Osteocyte (in vitro differentiated cells): ENCODE results near the gene LRRC51. TPM values are rescaled to one million over a fixed set of nuclear protein-coding genes. Genes with fewer than 3 reads are reported as not detected.

Experiments
- DNase-seq: peaks from one replicate; pipeline ENCODE4 v3.0.0; 2021; ENCODE audit warnings: mixed read lengths; ENCODE audit not compliant: unreplicated experiment; ENCODE audit errors: extremely low spot score
- H3K27ac Mint-ChIP-seq: one replicate; pipeline ENCODE4 v1.8.0; 2021; ENCODE audit warnings: mild to moderate bottlenecking, mixed read lengths; ENCODE audit not compliant: unreplicated experiment
- H3K27me3 Mint-ChIP-seq: one replicate; pipeline ENCODE4 v1.8.0; 2021; ENCODE audit warnings: mixed read lengths; ENCODE audit not compliant: unreplicated experiment
- H3K36me3 Mint-ChIP-seq: one replicate; pipeline ENCODE4 v1.8.0; 2021; ENCODE audit warnings: mixed read lengths; ENCODE audit not compliant: unreplicated experiment
- H3K4me1 Mint-ChIP-seq: one replicate; pipeline ENCODE4 v1.8.0; 2021; ENCODE audit warnings: mixed read lengths; ENCODE audit not compliant: unreplicated experiment
- H3K4me3 Mint-ChIP-seq: one replicate; pipeline ENCODE4 v1.8.0; 2021; ENCODE audit warnings: mild to moderate bottlenecking, moderate library complexity, mixed read lengths; ENCODE audit not compliant: unreplicated experiment
- H3K9me3 Mint-ChIP-seq: one replicate; pipeline ENCODE4 v1.8.0; 2021; ENCODE audit warnings: mixed read lengths; ENCODE audit not compliant: unreplicated experiment
- CTCF ChIP-seq: fragments of 200-600 bp; sonication (generic); IDR thresholded peaks from 2 replicates; pipeline ENCODE4 v1.5.0; 2021; ENCODE audit warnings: antibody characterized with exemption, mild to moderate bottlenecking, moderate library complexity
- total RNA-seq: library from RNA; stranded (reverse); gene quantifications from 2 replicates; pipeline ENCODE4 v1.2.1, GENCODE V29; 2021

LRRC51 gene
- total RNA-seq, 1 donor from 2014 or later, result 9.1 TPM

GRCh38 chr11:72135891-72136683, 55.4 kb downstream of the LRRC51 start:
- no peak for TF ChIP-seq CTCF
- no peak overlapping the region for H3K27ac Mint-ChIP-seq
- peaks cover 32% of the 10 kb centered on the region for H3K27me3 Mint-ChIP-seq
- no peak overlapping the region for H3K4me3 Mint-ChIP-seq
- no peaks in the 10 kb centered on the region for H3K36me3 Mint-ChIP-seq
- no peak for DNase-seq
- no peaks in the 10 kb centered on the region for H3K4me1 Mint-ChIP-seq
- H3K9me3 Mint-ChIP-seq, result no peaks in the 10 kb centered on the region

GRCh38 chr11:72136684-72137262, 56.1 kb downstream of the LRRC51 start:
- no peaks in the 10 kb centered on the region for H3K36me3 Mint-ChIP-seq
- DNase-seq, result no peak
- no peaks in the 10 kb centered on the region for H3K4me1 Mint-ChIP-seq
- H3K27me3 Mint-ChIP-seq, result peaks cover 32% of the 10 kb centered on the region
- H3K9me3 Mint-ChIP-seq, result no peaks in the 10 kb centered on the region
- no peak for TF ChIP-seq CTCF
- no peak overlapping the region for H3K4me3 Mint-ChIP-seq
- no peak overlapping the region for H3K27ac Mint-ChIP-seq

- no peaks in the 10 kb centered on the region for H3K4me1 Mint-ChIP-seq
Observed at GRCh38 chr11:72138821-72139390, 58.3 kb downstream of the LRRC51 start.

GRCh38 chr11:72139500-72139899, 58.9 kb downstream of the LRRC51 start:
- H3K27ac Mint-ChIP-seq, result no peak overlapping the region
- no peak overlapping the region for H3K4me3 Mint-ChIP-seq
- H3K36me3 Mint-ChIP-seq, result no peaks in the 10 kb centered on the region
- DNase-seq, result no peak
- no peaks in the 10 kb centered on the region for H3K9me3 Mint-ChIP-seq
- TF ChIP-seq CTCF, result no peak
- no peaks in the 10 kb centered on the region for H3K4me1 Mint-ChIP-seq
- H3K27me3 Mint-ChIP-seq, result peaks cover 24% of the 10 kb centered on the region

More at GRCh38 chr11:72138821-72139390, 58.3 kb downstream of the LRRC51 start:
- Mint-ChIP-seq H3K36me3 (no peaks in the 10 kb centered on the region), H3K27ac (no peak overlapping the region), H3K4me3 (no peak overlapping the region), H3K9me3 (no peaks in the 10 kb centered on the region), H3K27me3 (peaks cover 25% of the 10 kb centered on the region)
- no peak for TF ChIP-seq CTCF
- no peak for DNase-seq

GRCh38 chr11:72140661-72141060, 60.0 kb downstream of the LRRC51 start:
- no peak overlapping the region for H3K4me3 Mint-ChIP-seq
- H3K36me3 Mint-ChIP-seq, result no peaks in the 10 kb centered on the region
- no peak overlapping the region for H3K27ac Mint-ChIP-seq
- H3K9me3 Mint-ChIP-seq, result no peaks in the 10 kb centered on the region
- no peak for DNase-seq
- no peaks in the 10 kb centered on the region for H3K4me1 Mint-ChIP-seq
- TF ChIP-seq CTCF, result no peak
- H3K27me3 Mint-ChIP-seq, result peaks cover 20% of the 10 kb centered on the region
